HCT116 (cell line): ENCODE results near the gene CUX1. TPM values are rescaled to one million over a fixed set of nuclear protein-coding genes. Genes with fewer than 3 reads are reported as not detected.

Experiments
- ATAC-seq: fragments of 200-7000 bp; cut with Tn5 transposase; 2 replicates; pipeline ENCODE4 v1.9.1; 2020; ENCODE audit warnings: mild to moderate bottlenecking, moderate library complexity
- BruUV-seq: library from RNA; stranded (reverse); fragments of 400-500 nt; replicated peaks from 2 replicates; lab custom pipeline; 2021; lab: Mats Ljungman, UMichigan
- CTCF ChIA-PET: fragments of 300-600 bp; sonication (Branson Sonifier 250); formaldehyde crosslinking; loops from one replicate; lab custom pipeline; 2021; ENCODE audit warnings: antibody characterized with exemption; lab: Charles Lee
- POLR2A ChIA-PET: fragments of 300-600, 350-600 bp; sonication (Branson Sonifier 250); formaldehyde crosslinking; loops from one replicate; lab custom pipeline; 2021; ENCODE audit warnings: antibody characterized with exemption; lab: Charles Lee
- RAD21 ChIA-PET, 2 experiments: fragments of 300-600 bp; sonication (Branson Sonifier 250); formaldehyde crosslinking; loops; one replicate each; lab custom pipeline; 2023; ENCODE audit warnings: low total read pairs in 2 of 2; ENCODE audit not compliant: uncharacterized antibody in 2 of 2, unreplicated experiment in 2 of 2, low non-redundant PET in 1 of 2; lab: Charles Lee
- DNase-seq: peaks from one replicate; pipeline ENCODE4 v3.0.0-alpha.2; 2010; ENCODE audit warnings: low read depth, low spot score
- H2AFZ ChIP-seq: fragments of 200-600 bp; shearing (Covaris generic), sonication (generic); 2 replicates; pipeline ENCODE4 v1.6.1; 2017; ENCODE audit warnings: low read depth, mixed run types, mixed read lengths, antibody characterized with exemption, low read length; ENCODE audit not compliant: poor library complexity, severe bottlenecking
- H3K27ac ChIP-seq: 2 replicates; pipeline ENCODE4 v1.5.1; 2012; ENCODE audit warnings: low read depth, low read length
- H3K27me3 ChIP-seq: fragments of 200-600 bp; sonication (generic); 2 replicates; pipeline ENCODE4 v1.6.1; 2016; ENCODE audit warnings: mixed run types, low read length, mixed read lengths; ENCODE audit not compliant: insufficient read depth
- H3K36me3 ChIP-seq, 2 experiments: fragments of 200-500 bp in 1 of 2; fragments of 200-600 bp in 1 of 2; sonication (Bioruptor generic) in 1 of 2; sonication (generic) in 1 of 2; 2 replicates each; pipeline versions ENCODE4 v1.5.1 to v1.6.1; 2014 to 2016; ENCODE audit warnings: low read length in 2 of 2, inconsistent platforms in 1 of 2, mixed read lengths in 1 of 2, mixed run types in 1 of 2; ENCODE audit not compliant: insufficient read depth in 2 of 2, control insufficient read depth in 1 of 2
- H3K4me1 ChIP-seq, 2 experiments: fragments of 200-600 bp in 1 of 2; sonication (generic) in 1 of 2; 2 replicates each; pipeline versions ENCODE4 v1.5.1 to v1.6.1; 2012 to 2017; ENCODE audit warnings: low read length in 2 of 2, inconsistent platforms in 1 of 2, mild to moderate bottlenecking in 1 of 2, mixed read lengths in 1 of 2, mixed run types in 1 of 2, moderate library complexity in 1 of 2; ENCODE audit not compliant: insufficient read depth in 2 of 2, control insufficient read depth in 1 of 2
- H3K4me2 ChIP-seq: fragments of 200-600 bp; sonication (generic); 2 replicates; pipeline ENCODE4 v1.6.1; 2017; ENCODE audit warnings: mixed run types, low read length, mixed read lengths
- H3K4me3 ChIP-seq, 2 experiments: fragments of 200-600 bp in 1 of 2; sonication (generic) in 1 of 2; replicated peaks in 1 of 2; 2 replicates each; pipeline ENCODE4 v1.5.1; 2011 to 2016; ENCODE audit warnings: low read length in 2 of 2, control low read depth in 1 of 2, low read depth in 1 of 2, mild to moderate bottlenecking in 1 of 2, mixed read lengths in 1 of 2, mixed run types in 1 of 2
- H3K79me2 ChIP-seq: fragments of 200-600 bp; sonication (generic); 2 replicates; pipeline ENCODE4 v1.6.1; 2017; ENCODE audit warnings: mild to moderate bottlenecking, mixed run types, low read length, moderate library complexity, mixed read lengths; ENCODE audit not compliant: insufficient read depth
- H3K9ac ChIP-seq: fragments of 200-600 bp; sonication (generic); 2 replicates; pipeline ENCODE4 v1.6.1; 2016; ENCODE audit warnings: low read length, mixed read lengths
- H3K9me2 ChIP-seq: fragments of 200-600 bp; sonication (generic), shearing (Covaris generic); 2 replicates; pipeline ENCODE4 v1.6.1; 2017; ENCODE audit warnings: mixed run types, mild to moderate bottlenecking, moderate library complexity; ENCODE audit not compliant: insufficient read depth
- H3K9me3 ChIP-seq, 2 experiments: fragments of 200-500 bp in 1 of 2; fragments of 200-600 bp in 1 of 2; sonication (Bioruptor generic) in 1 of 2; sonication (generic) in 1 of 2; 2 replicates each; pipeline ENCODE4 v1.6.1; 2014 to 2017; ENCODE audit warnings: low read length in 2 of 2, mixed read lengths in 2 of 2, inconsistent platforms in 1 of 2, low read depth in 1 of 2, mild to moderate bottlenecking in 1 of 2, mixed run types in 1 of 2, moderate library complexity in 1 of 2; ENCODE audit not compliant: control insufficient read depth in 1 of 2, insufficient read depth in 1 of 2
- H4K20me1 ChIP-seq: fragments of 200-600 bp; sonication (generic), shearing (Covaris generic); 2 replicates; pipeline ENCODE4 v1.6.1; 2017; ENCODE audit warnings: mixed run types, mild to moderate bottlenecking, moderate library complexity; ENCODE audit not compliant: insufficient read depth
- ATF3 ChIP-seq: IDR thresholded peaks from 2 replicates; pipeline ENCODE4 v1.6.1; 2012
- CBX3 ChIP-seq: IDR thresholded peaks from 2 replicates; pipeline ENCODE4 v1.6.1; 2012; ENCODE audit warnings: low read depth
- CEBPB ChIP-seq: IDR thresholded peaks from 2 replicates; pipeline ENCODE4 v1.6.1; 2012; ENCODE audit warnings: low read depth
- JUND ChIP-seq: IDR thresholded peaks from 2 replicates; pipeline ENCODE4 v1.6.1; 2012
- POLR2A ChIP-seq: IDR thresholded peaks from 2 replicates; pipeline ENCODE4 v1.7.0; 2011; ENCODE audit warnings: borderline replicate concordance; ENCODE audit not compliant: insufficient read depth, insufficient read length; ENCODE audit errors: extremely low read depth
- POLR2AphosphoS5 ChIP-seq: IDR thresholded peaks from 2 replicates; pipeline ENCODE4 v1.6.1; 2011; ENCODE audit warnings: mild to moderate bottlenecking, low read depth, low read length, moderate library complexity
- RAD21 ChIP-seq: IDR thresholded peaks from 2 replicates; pipeline ENCODE4 v1.6.1; 2012; ENCODE audit warnings: low read depth, mild to moderate bottlenecking
- SP1 ChIP-seq: IDR thresholded peaks from 2 replicates; pipeline ENCODE4 v1.6.1; 2012; ENCODE audit warnings: low read depth
- SRF ChIP-seq: IDR thresholded peaks from 2 replicates; pipeline ENCODE4 v1.6.1; 2012; ENCODE audit warnings: low read depth
- YY1 ChIP-seq: IDR thresholded peaks from 2 replicates; pipeline ENCODE4 v1.6.1; 2011; ENCODE audit warnings: low read length, low read depth, moderate library complexity, mild to moderate bottlenecking; ENCODE audit not compliant: insufficient replicate concordance; ENCODE audit errors: extremely low read depth
- ZFX ChIP-seq: fragments of 450-650 bp; IDR thresholded peaks from 2 replicates; pipeline ENCODE4 v1.6.1; 2017
- ZNF274 ChIP-seq: fragments of 200-500 bp; sonication (Bioruptor generic); IDR thresholded peaks from 2 replicates; pipeline ENCODE4 v1.6.1; 2014; ENCODE audit warnings: mild to moderate bottlenecking, low read depth, low read length, inconsistent platforms
- intact Hi-C: fragments of 100-400 bp; cut with micrococcal nuclease; formaldehyde crosslinking; loops from 2 replicates; pipeline ENCODE4 v1.10.0; 2022
- total RNA-seq: library from RNA; stranded (reverse); gene quantifications from one replicate; pipeline ENCODE4 v1.2.1, GENCODE V29; 2021; ENCODE audit not compliant: unreplicated experiment
- TF ChIP-seq, protein P1 (sequence below): IDR thresholded peaks from 2 replicates; pipeline ENCODE4 v1.6.1; 2012

CUX1 gene
- total RNA-seq, 1 experiment from 2014 or later: 68.9 TPM

DNA sequence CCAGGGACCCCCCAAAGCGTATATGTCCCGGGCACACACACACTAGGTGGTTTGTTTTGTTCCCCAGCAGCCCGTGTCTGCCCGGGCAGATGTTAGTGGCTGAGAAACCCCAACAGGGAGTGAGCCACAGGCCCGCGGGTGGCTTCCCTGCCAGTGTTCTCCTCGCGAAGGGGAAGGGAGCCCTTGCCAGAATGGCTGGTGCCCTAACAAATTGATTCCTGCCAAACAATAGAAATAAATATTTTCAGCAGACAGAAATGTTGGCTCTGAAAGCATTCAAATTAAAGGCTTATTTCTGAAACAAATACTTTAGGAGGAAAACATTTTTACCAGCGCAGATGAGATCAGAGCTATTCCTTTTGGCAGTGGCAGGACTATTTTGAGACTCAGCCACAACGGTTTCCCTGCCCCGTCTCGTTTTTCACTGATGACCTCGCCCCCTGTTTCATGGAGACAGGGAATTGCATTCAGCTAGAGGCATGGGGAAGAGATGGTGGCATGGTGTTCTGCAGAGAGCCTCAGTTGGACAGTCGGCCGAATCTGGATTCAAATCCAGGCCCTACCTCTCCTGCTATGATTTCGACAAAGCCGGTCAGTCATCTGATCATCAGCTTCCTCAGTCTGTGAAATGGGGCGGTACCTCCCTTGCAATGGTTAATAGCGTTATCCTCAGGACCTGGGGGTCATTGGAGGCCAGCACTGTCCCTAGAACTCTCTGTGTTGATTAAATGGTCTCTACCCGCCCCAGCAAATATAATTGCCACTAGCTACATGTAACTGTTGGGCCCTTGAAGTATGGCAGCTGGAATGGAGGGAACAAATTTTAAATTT is 84.5 kb downstream of the CUX1 start:
- H4K20me1 ChIP-seq: no peaks in the 10 kb centered on the region
- H3K4me1 ChIP-seq: peaks cover 0 to 9% of the 10 kb centered on the region in 2 experiments; a peak in 2 of 4 replicates
- no peaks in the 10 kb centered on the region for H3K27me3 ChIP-seq
- ChIA-PET POLR2A (no interaction called here), CTCF (no interaction called here), RAD21 (no interaction called here)
- H3K4me3 ChIP-seq: no peak overlapping the region
- no peak for DNase-seq
- peaks cover 91% of the 10 kb centered on the region for H3K79me2 ChIP-seq
- no peaks in the 10 kb centered on the region for H3K36me3 ChIP-seq
- no peak overlapping the region for H3K27ac ChIP-seq
- no peaks in the 10 kb centered on the region for H3K9me2 ChIP-seq
- no peak for ATAC-seq
- no peak overlapping the region for H3K9ac ChIP-seq
- no peaks in the 10 kb centered on the region for H3K9me3 ChIP-seq
- intact Hi-C loops: no loop called here
- TF ChIP-seq ZNF274 (no peak), CEBPB (no peak), SRF (no peak), CBX3 (no peak), SP1 (no peak)
- TF ChIP-seq, protein P1, sequence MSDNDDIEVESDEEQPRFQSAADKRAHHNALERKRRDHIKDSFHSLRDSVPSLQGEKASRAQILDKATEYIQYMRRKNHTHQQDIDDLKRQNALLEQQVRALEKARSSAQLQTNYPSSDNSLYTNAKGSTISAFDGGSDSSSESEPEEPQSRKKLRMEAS: no peak
- no peak overlapping the region for H2AFZ ChIP-seq
- no peak overlapping the region for H3K4me2 ChIP-seq
- no TSS peak for BruUV-seq

DNA sequence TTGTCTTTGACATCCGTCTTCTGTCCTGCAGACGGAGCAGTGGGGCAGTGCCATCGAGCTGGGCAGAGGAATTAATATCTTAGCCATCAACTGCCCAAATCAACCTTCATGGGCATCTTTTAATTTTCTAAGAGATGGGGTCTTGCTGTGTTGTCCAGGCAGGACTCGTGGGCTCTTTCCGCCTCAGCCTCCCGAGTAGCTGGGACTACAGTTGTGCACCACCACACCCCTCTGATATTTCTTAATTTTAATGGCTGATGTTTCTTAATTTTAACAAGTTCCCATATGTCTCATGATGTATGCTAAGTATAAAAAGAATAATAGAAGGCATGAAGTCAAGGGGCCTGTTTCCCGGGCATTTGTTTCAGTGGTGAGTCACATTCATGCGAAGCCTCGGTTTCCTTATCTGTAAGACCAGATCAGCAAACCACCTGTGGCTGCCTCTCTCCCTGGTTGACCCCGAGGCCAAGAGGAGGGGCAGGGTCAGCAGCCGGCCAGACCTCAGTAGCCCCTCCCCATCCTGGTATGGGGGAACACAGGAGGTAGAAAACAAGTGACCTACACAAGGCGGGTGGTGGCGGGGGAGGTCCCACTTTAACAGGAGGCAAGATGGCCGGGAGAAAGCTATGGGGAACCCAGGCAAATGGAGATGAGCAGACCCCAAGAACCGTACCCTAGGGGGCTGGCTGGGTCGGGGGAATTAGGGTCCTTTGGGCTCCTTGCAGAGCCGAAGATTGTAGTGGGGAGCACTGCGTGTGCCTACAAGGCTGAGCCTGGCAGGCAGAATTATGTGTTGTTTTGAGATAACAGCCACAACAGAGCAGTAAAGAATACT is 85.5 kb downstream of the CUX1 start:
- no peak for DNase-seq
- Histone ChIP-seq H3K27ac (no peak overlapping the region), H3K9me2 (no peaks in the 10 kb centered on the region), H3K9ac (no peak overlapping the region)
- RAD21 ChIA-PET: no interaction called here
- BruUV-seq: no TSS peak
- TF ChIP-seq, protein P1: no peak
- no peak for TF ChIP-seq CBX3
- no peak for TF ChIP-seq YY1
- TF ChIP-seq ZFX: no peak
- TF ChIP-seq RAD21: no peak
- TF ChIP-seq ZNF274: no peak
- TF ChIP-seq POLR2A: no peak
- TF ChIP-seq JUND: no peak
- no peak for TF ChIP-seq ATF3
- TF ChIP-seq POLR2AphosphoS5: no peak
- no peak for TF ChIP-seq SP1
- no peak for TF ChIP-seq CEBPB
- TF ChIP-seq SRF: no peak
- TF ChIP-seq, all 23 proteins: peak for 0
- no peak for ATAC-seq
- intact Hi-C loops: no loop called here
- Histone ChIP-seq H3K27me3 (no peaks in the 10 kb centered on the region), H3K4me1 (peaks cover 0 to 14% of the 10 kb centered on the region in 2 experiments; a peak in 2 of 4 replicates), H3K4me3 (no peak overlapping the region), H4K20me1 (no peaks in the 10 kb centered on the region), H3K79me2 (peaks cover 92% of the 10 kb centered on the region), H3K9me3 (no peaks in the 10 kb centered on the region), H3K4me2 (no peak overlapping the region), H3K36me3 (no peaks in the 10 kb centered on the region), H2AFZ (no peak overlapping the region)
- CTCF ChIA-PET: interaction anchor here (0.6 kb wide), 1 partner anchor 40 kb away, joined by 3 read pairs; no protein-coding TSS in a partner anchor
- POLR2A ChIA-PET: no interaction called here
